Mesodermal cell (in vitro differentiated cells): ENCODE data around the gene TEAD4.
A peak's percentile ranks its signal among the peaks of the same experiment; 100 is the strongest.

Source experiments
- H3K27ac ChIP-seq: 2 replicates; pipeline ENCODE4 v1.7.0; 2013; ENCODE audit warnings: mild to moderate bottlenecking, low read depth, low read length, moderate library complexity; ENCODE audit not compliant: severe bottlenecking
- H3K36me3 ChIP-seq: 2 replicates; pipeline ENCODE4 v1.7.1; 2013; ENCODE audit warnings: mild to moderate bottlenecking, low read length, moderate library complexity; ENCODE audit not compliant: control insufficient read depth, insufficient read depth
- H3K4me1 ChIP-seq: one replicate; pipeline ENCODE4 v1.7.1; 2013; ENCODE audit warnings: mild to moderate bottlenecking, low read length; ENCODE audit not compliant: insufficient read depth, control insufficient read depth, poor library complexity, severe bottlenecking
- H3K4me3 ChIP-seq: 2 replicates; pipeline ENCODE4 v1.7.0; 2013; ENCODE audit warnings: low read length, control low read depth, mild to moderate bottlenecking; ENCODE audit not compliant: insufficient read depth, poor library complexity, severe bottlenecking; ENCODE audit errors: extremely low read depth
- H3K9me3 ChIP-seq: 2 replicates; pipeline ENCODE4 v1.7.1; 2013; ENCODE audit warnings: mild to moderate bottlenecking, low read length, moderate library complexity; ENCODE audit not compliant: control insufficient read depth
- WGBS, 2 experiments: methylation state at CpG; one replicate each; pipeline ENCODE4 v1.1.5; 2013; ENCODE audit warnings: missing lambda C conversion rate in 2 of 2; ENCODE audit not compliant: insufficient coverage in 2 of 2; 5-methylcytosine and 5-hydroxymethylcytosine counted together

The TEAD4 gene

DNA sequence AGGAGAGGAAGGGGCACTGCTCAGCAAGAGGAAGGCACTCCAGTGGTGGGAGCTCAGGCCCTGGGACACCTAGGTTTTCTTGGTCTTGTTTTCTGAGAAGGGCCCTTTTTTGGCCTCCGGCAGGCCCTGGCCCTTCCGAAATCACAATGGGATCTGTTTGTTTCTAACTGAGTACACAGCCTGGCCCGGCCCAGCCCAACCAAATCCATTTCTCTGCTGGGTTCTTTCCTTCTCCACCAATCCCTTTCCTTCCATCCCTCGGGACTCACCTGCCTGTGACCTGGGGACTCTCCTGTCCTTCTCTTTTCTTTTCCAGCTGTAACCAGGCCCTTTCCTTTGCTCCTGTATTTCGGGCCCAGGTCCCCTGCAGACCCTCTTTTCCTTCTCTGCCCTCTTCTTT is 18.6 kb downstream of the TEAD4 start:
- H3K4me3 ChIP-seq: no peak overlapping the region
- 90 to 93% methylated on average over 4 of the region's 5 CpGs for WGBS, 2 experiments
- peaks cover 37% of the 10 kb centered on the region for H3K36me3 ChIP-seq
- no peak overlapping the region for H3K27ac ChIP-seq
- peaks cover 11% of the 10 kb centered on the region for H3K4me1 ChIP-seq
- no peaks in the 10 kb centered on the region for H3K9me3 ChIP-seq

DNA sequence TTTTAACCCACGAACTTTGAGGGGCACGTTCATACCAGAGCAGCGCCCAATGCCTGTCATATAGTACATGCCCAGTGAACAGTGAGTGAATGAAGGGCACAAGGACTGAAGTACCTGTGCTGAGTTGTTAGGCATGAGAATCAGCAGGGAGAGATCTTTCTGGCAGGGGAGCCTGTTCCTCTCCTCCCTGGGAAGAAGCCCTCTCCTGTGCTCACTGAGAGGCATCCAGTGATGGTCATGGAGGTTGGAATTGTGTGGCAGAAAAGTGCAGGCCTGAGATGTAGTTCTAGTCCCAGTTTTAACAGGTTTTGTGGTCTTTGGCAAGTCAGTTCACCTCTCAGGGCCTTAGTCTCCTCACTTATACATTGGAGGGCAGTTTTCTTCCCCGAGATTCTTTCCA is 20.6 kb downstream of the TEAD4 start:
- Histone ChIP-seq H3K36me3 (peaks cover 46% of the 10 kb centered on the region), H3K9me3 (no peaks in the 10 kb centered on the region), H3K4me3 (no peak overlapping the region), H3K4me1 (peaks cover 6% of the 10 kb centered on the region), H3K27ac (no peak overlapping the region)
- 84 to 100% methylated on average over 4 of the region's 4 CpGs for WGBS, 2 experiments

DNA sequence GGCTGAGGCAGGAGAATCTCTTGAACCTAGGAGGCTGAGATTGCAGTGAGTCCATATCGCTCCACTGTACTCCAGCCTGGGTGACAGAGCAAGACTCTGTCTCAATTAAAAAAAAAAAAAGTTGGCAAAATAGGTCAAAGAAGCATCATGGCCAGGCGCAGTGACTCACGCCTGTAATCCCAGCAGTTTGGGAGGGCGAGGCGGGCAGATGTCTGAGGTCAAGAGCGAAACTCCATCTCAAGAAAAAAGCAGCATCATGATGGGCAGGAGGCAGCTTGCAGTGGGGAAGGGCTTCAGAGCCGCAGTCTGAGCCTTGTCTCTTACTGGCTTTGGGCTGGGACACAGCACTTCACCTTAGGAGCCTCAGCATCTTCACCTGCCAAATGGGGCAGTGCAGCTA is 21.4 kb downstream of the TEAD4 start:
- Histone ChIP-seq H3K36me3 (peaks cover 50% of the 10 kb centered on the region), H3K9me3 (no peaks in the 10 kb centered on the region), H3K27ac (no peak overlapping the region), H3K4me1 (peaks cover 6% of the 10 kb centered on the region), H3K4me3 (no peak overlapping the region)
- 81 to 84% methylated on average over 7 of the region's 7 CpGs for WGBS, 2 experiments

DNA sequence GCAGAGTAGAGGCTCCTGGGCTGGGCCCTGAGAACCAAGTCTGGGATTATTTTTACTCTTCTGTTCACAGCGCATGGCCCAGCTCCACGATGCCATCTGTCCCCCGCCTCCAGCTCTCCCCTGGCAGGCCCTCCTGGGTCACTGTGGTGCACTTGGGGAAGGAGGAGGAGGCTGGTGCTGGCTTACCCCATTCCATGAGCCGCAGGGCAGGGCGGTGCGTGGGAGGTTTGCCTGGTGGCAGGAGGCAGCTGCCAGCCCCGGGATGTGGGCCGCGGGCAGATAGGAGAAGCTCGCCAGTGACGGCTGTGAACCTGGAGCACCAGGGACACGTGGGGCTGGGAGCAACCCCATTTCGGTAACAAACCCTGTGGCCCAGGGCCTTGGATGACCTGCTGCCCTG is 23.2 kb downstream of the TEAD4 start:
- 91 to 98% methylated on average over 10 to 13 of the region's 13 CpGs for WGBS, 2 experiments
- no peak overlapping the region for H3K27ac ChIP-seq
- no peaks in the 10 kb centered on the region for H3K4me1 ChIP-seq

DNA sequence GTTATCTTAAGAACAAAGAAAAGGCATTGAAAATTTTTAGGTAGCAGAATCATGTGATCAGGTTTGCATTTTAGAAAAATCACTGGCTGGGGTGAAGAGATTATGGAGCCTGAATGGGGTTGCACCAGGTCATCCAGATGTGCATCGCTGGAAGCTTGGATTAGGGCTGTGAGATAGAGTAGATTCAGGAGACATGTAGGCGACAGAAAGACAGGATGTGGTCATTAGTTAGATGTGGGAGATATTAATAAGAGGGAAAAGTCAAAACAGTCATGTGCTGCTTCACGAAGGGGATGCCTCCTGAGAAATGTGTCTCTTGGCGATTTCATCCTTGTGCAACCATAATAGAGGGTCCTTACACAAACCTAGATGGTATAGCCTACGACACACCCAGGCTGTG is 25.1 kb downstream of the TEAD4 start:
- 93 to 94% methylated on average over 4 of the region's 5 CpGs for WGBS, 2 experiments
- Histone ChIP-seq H3K4me1 (no peaks in the 10 kb centered on the region), H3K27ac (no peak overlapping the region), H3K9me3 (peaks cover 8% of the 10 kb centered on the region), H3K4me3 (no peak overlapping the region), H3K36me3 (peaks cover 66% of the 10 kb centered on the region)

More for the DNA sequence above, 23.2 kb downstream of the TEAD4 start:
- Histone ChIP-seq H3K36me3 (peaks cover 64% of the 10 kb centered on the region), H3K9me3 (no peaks in the 10 kb centered on the region), H3K4me3 (no peak overlapping the region)

DNA sequence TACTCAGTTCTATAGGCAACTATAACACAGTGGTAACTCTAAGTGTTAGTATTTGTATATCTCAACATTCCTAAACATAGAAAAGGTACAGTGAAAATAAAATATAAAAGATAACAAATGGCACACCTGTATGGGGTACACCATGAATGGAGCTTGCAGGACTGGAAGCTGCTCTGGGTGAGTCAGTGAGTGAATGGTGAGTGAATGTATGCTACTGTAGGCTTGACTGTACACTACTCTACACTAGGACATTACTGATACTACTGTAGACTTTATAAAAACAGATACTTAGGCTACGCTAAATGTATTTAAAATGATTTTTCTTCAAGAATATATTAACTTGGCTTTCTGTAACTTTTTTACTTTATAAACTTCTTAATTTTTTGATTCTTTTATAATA is 25.5 kb downstream of the TEAD4 start:
- no peaks in the 10 kb centered on the region for H3K4me1 ChIP-seq
- H3K27ac ChIP-seq: no peak overlapping the region
- H3K4me3 ChIP-seq: no peak overlapping the region
- peaks cover 12% of the 10 kb centered on the region for H3K9me3 ChIP-seq
- WGBS, 2 experiments: no CpG with 5 or more reads among the region's 1 CpG
- H3K36me3 ChIP-seq: peaks cover 66% of the 10 kb centered on the region

DNA sequence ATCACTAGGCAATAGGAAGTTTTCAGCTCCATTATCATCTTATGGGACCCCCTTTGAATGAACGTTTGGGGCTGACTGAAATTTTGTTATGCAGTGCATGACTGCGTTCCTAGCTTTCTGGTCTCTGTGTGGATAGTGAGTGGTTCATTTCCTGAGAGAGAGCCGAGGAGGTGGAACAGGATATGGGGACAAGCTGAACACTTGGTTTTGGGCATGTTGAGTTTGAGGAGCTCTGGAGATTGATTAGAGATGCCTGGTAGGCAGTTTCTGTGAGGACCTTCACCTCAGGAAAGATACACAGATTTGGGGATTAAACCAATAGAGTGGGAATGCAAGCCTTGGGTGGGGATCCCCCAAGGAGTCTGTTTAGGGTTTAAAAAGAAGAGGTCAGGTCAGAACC is 27.7 kb downstream of the TEAD4 start:
- peaks cover 14% of the 10 kb centered on the region for H3K9me3 ChIP-seq
- 80 to 100% methylated on average over 2 to 3 of the region's 3 CpGs for WGBS, 2 experiments
- H3K4me3 ChIP-seq: no peak overlapping the region
- no peaks in the 10 kb centered on the region for H3K4me1 ChIP-seq
- H3K27ac ChIP-seq: peak overlapping the region; percentile 10
- peaks cover 62% of the 10 kb centered on the region for H3K36me3 ChIP-seq

DNA sequence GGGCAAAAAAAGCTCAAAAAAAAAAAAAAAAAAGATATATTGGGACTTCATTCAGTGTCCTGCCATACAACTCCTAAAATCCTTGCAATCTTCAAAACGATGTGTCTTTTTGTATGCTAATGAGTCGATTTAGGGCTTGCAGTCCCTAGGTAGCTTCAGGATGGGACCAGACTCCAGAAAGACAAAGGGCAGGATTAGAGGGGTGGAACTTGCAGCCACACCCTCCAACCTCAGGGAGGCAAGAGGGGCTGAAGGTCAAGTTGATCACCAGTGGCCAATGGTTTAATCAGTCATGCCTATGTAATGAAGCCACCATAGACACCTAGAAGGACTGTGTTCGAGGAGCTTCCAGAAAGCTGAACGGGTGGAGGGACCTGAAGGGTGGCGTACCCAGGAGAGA is 29.3 kb downstream of the TEAD4 start:
- Histone ChIP-seq H3K27ac (no peak overlapping the region), H3K9me3 (peaks cover 14% of the 10 kb centered on the region), H3K36me3 (peaks cover 60% of the 10 kb centered on the region), H3K4me1 (no peaks in the 10 kb centered on the region), H3K4me3 (no peak overlapping the region)
- 92 to 97% methylated on average over 3 of the region's 5 CpGs for WGBS, 2 experiments

DNA sequence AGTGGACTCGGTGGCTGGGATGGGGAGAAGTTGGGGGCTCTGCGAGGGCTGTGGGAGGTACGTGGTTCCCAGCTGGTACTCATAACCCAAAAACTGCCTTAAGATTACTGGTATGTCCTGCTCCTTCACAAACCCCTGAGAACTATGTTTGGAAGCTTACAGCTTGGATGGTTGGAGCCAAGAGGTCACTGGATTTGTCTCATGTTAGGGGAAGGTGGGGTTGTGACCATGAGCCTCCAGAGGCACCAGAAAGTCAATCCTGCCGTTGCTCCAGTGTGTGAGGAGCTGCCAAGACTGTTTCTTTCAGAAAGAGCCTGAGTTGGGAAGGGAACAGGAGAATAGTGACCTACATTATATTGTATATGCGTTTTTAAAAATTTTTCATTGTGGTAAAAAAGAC is 33.5 kb downstream of the TEAD4 start:
- no peak overlapping the region for H3K27ac ChIP-seq
- WGBS, 2 experiments: 80 to 100% methylated on average over 1 to 3 of the region's 5 CpGs
- H3K9me3 ChIP-seq: peaks cover 14% of the 10 kb centered on the region
- H3K4me3 ChIP-seq: no peak overlapping the region
- peaks cover 63% of the 10 kb centered on the region for H3K36me3 ChIP-seq
- no peaks in the 10 kb centered on the region for H3K4me1 ChIP-seq

DNA sequence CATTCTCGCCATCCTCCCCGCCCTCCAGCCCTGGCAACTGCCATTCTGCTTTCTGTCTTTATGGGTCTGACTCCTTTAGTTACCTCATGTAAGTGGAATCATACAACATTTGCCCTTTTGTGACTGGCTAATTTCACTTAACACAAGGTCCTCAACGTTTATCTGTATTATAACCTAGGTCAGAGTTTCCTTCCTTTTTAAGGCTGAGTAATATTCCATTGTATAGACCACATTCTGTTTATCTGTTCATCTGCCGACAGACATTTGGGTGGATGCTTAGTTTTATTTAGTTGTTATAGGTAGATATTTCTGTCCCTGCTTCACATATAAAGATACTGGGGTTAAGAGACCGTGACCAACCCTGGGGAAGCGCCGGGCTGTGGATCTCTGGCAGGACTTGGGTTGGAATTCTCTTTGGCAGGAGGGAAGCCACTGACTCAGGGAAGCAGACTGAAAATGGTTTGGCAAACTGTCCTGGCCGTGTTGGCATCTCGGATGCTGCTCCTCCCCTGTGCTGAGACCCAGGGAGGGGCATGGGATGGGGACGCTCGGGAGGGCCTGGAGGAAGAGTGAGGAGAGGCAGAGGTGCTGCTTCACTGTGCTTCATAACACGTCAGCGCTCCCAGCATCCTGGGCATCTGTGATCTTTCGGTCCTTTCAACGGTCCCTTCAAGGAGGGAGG is 38.9 kb downstream of the TEAD4 start:
- no peak overlapping the region for H3K4me3 ChIP-seq
- no peak overlapping the region for H3K27ac ChIP-seq
- peaks cover 10% of the 10 kb centered on the region for H3K4me1 ChIP-seq
- peaks cover 68% of the 10 kb centered on the region for H3K36me3 ChIP-seq
- 90 to 91% methylated on average over 11 to 12 of the region's 15 CpGs for WGBS, 2 experiments
- H3K9me3 ChIP-seq: no peaks in the 10 kb centered on the region

DNA sequence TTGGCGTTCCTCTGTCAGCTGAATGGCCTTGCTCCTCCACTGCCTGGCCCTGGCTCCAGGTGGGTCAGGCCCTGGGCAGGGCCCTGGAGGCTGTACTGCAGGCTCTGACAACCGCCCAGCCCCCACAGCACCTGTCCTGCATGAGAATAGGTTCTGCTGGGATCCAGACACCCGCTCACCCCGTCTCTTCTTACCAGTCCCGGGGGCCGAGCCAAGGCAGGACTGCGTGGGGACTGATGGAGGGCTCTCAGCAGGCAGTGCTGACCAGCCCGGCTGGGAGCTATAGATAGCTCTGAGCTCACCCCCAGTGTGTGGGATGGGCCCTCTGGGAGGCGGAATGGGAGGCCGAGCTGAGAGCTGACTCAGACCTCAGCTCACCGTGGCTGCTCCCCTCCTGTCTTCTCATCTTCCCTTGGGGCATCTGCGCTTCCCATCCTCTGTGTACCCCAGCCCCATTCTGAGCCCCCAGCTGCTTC is 39.6 kb downstream of the TEAD4 start:
- peaks cover 10% of the 10 kb centered on the region for H3K4me1 ChIP-seq
- 35 to 36% methylated on average over 10 to 11 of the region's 12 CpGs for WGBS, 2 experiments
- no peak overlapping the region for H3K4me3 ChIP-seq
- peaks cover 65% of the 10 kb centered on the region for H3K36me3 ChIP-seq
- H3K9me3 ChIP-seq: no peaks in the 10 kb centered on the region
- no peak overlapping the region for H3K27ac ChIP-seq
